T-helper 17 cell (primary cell): ENCODE results near the gene RAB40B. TPM values are rescaled to one million over a fixed set of nuclear protein-coding genes. Genes with fewer than 3 reads are reported as not detected.

Source experiments
- ATAC-seq: fragments of 150-1000 bp; cut with Tn5 transposase; 2 replicates; pipeline ENCODE4 v1.10.0; 2021; ENCODE audit warnings: mild to moderate bottlenecking, moderate library complexity
- DNase-seq, 3 donors: peaks; one replicate each; pipeline versions ENCODE4 v3.0.0 to v3.0.0-alpha.2; 2020 to 2021
- H3K9me3 ChIP-seq: one replicate; pipeline ENCODE4 v1.7.0; 2013; ENCODE audit warnings: low read length, mild to moderate bottlenecking; ENCODE audit not compliant: control insufficient read depth, poor library complexity, severe bottlenecking
- H3K27ac Mint-ChIP-seq: one replicate; pipeline ENCODE4 v1.8.0; 2022; ENCODE audit warnings: mild to moderate bottlenecking, moderate library complexity, mixed read lengths
- H3K27me3 Mint-ChIP-seq: one replicate; pipeline ENCODE4 v1.8.0; 2022; ENCODE audit warnings: mixed read lengths
- H3K36me3 Mint-ChIP-seq: one replicate; pipeline ENCODE4 v1.8.0; 2022; ENCODE audit warnings: low read depth, mixed read lengths
- H3K4me1 Mint-ChIP-seq: one replicate; pipeline ENCODE4 v1.8.0; 2022; ENCODE audit warnings: mild to moderate bottlenecking, mixed read lengths
- H3K4me3 Mint-ChIP-seq: one replicate; pipeline ENCODE4 v1.8.0; 2022; ENCODE audit warnings: mild to moderate bottlenecking, moderate library complexity, mixed read lengths
- total RNA-seq, 4 donors: library from RNA in 2 of 4; stranded (reverse) in 2 of 4; gene quantifications; one replicate each; pipeline ENCODE4 v1.2.3 and lab custom pipeline; 2022 to 2026

The RAB40B gene
- total RNA-seq, 2 donors from 2014 or later: 4.0 to 5.3 TPM

GRCh38 chr17:82633343-82633742 is 65.2 kb downstream of the RAB40B start:
- ATAC-seq: no peak
- H3K9me3 ChIP-seq: no peaks in the 10 kb centered on the region
- Mint-ChIP-seq H3K4me3 (no peak overlapping the region), H3K27me3 (no peaks in the 10 kb centered on the region), H3K36me3 (no peaks in the 10 kb centered on the region), H3K27ac (no peak overlapping the region), H3K4me1 (peaks cover 15% of the 10 kb centered on the region)
- DNase-seq: no peak

GRCh38 chr17:82632451-82632850 is 66.0 kb downstream of the RAB40B start:
- H3K4me3 Mint-ChIP-seq: no peak overlapping the region
- no peaks in the 10 kb centered on the region for H3K9me3 ChIP-seq
- H3K36me3 Mint-ChIP-seq: no peaks in the 10 kb centered on the region
- peaks cover 17% of the 10 kb centered on the region for H3K4me1 Mint-ChIP-seq
- no peak overlapping the region for H3K27ac Mint-ChIP-seq
- ATAC-seq (no peak), DNase-seq (no peak)
- no peaks in the 10 kb centered on the region for H3K27me3 Mint-ChIP-seq

- no peaks in the 10 kb centered on the region for H3K27me3 Mint-ChIP-seq
- H3K4me3 Mint-ChIP-seq: no peak overlapping the region
- no peak for DNase-seq
- H3K27ac Mint-ChIP-seq: no peak overlapping the region
- H3K4me1 Mint-ChIP-seq: peaks cover 18% of the 10 kb centered on the region
- no peaks in the 10 kb centered on the region for H3K9me3 ChIP-seq
- ATAC-seq: no peak
- no peaks in the 10 kb centered on the region for H3K36me3 Mint-ChIP-seq
Measured at GRCh38 chr17:82631544-82631943, 67.0 kb downstream of the RAB40B start.

GRCh38 chr17:82630212-82630611 is 68.3 kb downstream of the RAB40B start:
- H3K4me3 Mint-ChIP-seq: no peak overlapping the region
- H3K9me3 ChIP-seq: no peaks in the 10 kb centered on the region
- H3K36me3 Mint-ChIP-seq: no peaks in the 10 kb centered on the region
- peaks cover 18% of the 10 kb centered on the region for H3K4me1 Mint-ChIP-seq
- no peaks in the 10 kb centered on the region for H3K27me3 Mint-ChIP-seq
- DNase-seq (no peak), ATAC-seq (no peak)
- peak overlapping the region; percentile 6 for H3K27ac Mint-ChIP-seq

GRCh38 chr17:82629748-82630147 is 68.8 kb downstream of the RAB40B start:
- Mint-ChIP-seq H3K27ac (peak overlapping the region; percentile 74), H3K4me1 (peaks cover 16% of the 10 kb centered on the region), H3K4me3 (no peak overlapping the region), H3K36me3 (no peaks in the 10 kb centered on the region), H3K27me3 (no peaks in the 10 kb centered on the region)
- no peak for DNase-seq
- no peaks in the 10 kb centered on the region for H3K9me3 ChIP-seq
- ATAC-seq: no peak

- H3K4me1 Mint-ChIP-seq: peaks cover 12% of the 10 kb centered on the region
- ATAC-seq (no peak), DNase-seq (no peak)
- H3K36me3 Mint-ChIP-seq: peaks cover 2% of the 10 kb centered on the region
- H3K4me3 Mint-ChIP-seq: no peak overlapping the region
- peak overlapping the region; percentile 9 for H3K27ac Mint-ChIP-seq
- H3K9me3 ChIP-seq: no peaks in the 10 kb centered on the region
- H3K27me3 Mint-ChIP-seq: no peaks in the 10 kb centered on the region
Measured at GRCh38 chr17:82627405-82627804, 71.1 kb downstream of the RAB40B start.

- H3K27me3 Mint-ChIP-seq: no peaks in the 10 kb centered on the region
- H3K4me1 Mint-ChIP-seq: peaks cover 7% of the 10 kb centered on the region
- ATAC-seq: no peak
- H3K27ac Mint-ChIP-seq: no peak overlapping the region
- peaks cover 2% of the 10 kb centered on the region for H3K36me3 Mint-ChIP-seq
- DNase-seq: no peak
- no peaks in the 10 kb centered on the region for H3K9me3 ChIP-seq
- H3K4me3 Mint-ChIP-seq: no peak overlapping the region
Measured at GRCh38 chr17:82623707-82624106, 74.8 kb downstream of the RAB40B start.

GRCh38 chr17:82619641-82620040 is 78.9 kb downstream of the RAB40B start:
- no peak overlapping the region for H3K4me3 Mint-ChIP-seq
- H3K27me3 Mint-ChIP-seq: no peaks in the 10 kb centered on the region
- ATAC-seq: no peak
- peaks cover 4% of the 10 kb centered on the region for H3K4me1 Mint-ChIP-seq
- H3K27ac Mint-ChIP-seq: peak overlapping the region; percentile 54
- H3K36me3 Mint-ChIP-seq: peaks cover 2% of the 10 kb centered on the region
- no peak for DNase-seq
- H3K9me3 ChIP-seq: no peaks in the 10 kb centered on the region

- ATAC-seq (no peak), DNase-seq (no peak)
- no peaks in the 10 kb centered on the region for H3K27me3 Mint-ChIP-seq
- H3K36me3 Mint-ChIP-seq: peaks cover 2% of the 10 kb centered on the region
- no peak overlapping the region for H3K4me3 Mint-ChIP-seq
- peaks cover 4% of the 10 kb centered on the region for H3K4me1 Mint-ChIP-seq
- H3K27ac Mint-ChIP-seq: peak overlapping the region; percentile 54
- H3K9me3 ChIP-seq: no peaks in the 10 kb centered on the region
Measured at GRCh38 chr17:82619211-82619610, 79.3 kb downstream of the RAB40B start.

- no peak for DNase-seq
- Mint-ChIP-seq H3K27me3 (no peaks in the 10 kb centered on the region), H3K36me3 (no peaks in the 10 kb centered on the region), H3K4me3 (no peak overlapping the region), H3K27ac (no peak overlapping the region), H3K4me1 (peaks cover 4% of the 10 kb centered on the region)
- no peaks in the 10 kb centered on the region for H3K9me3 ChIP-seq
- no peak for ATAC-seq
Measured at GRCh38 chr17:82616021-82616711, 82.3 kb downstream of the RAB40B start.

- no peaks in the 10 kb centered on the region for H3K27me3 Mint-ChIP-seq
- ATAC-seq: peak; percentile 28
- no peak for DNase-seq
- no peak overlapping the region for H3K4me3 Mint-ChIP-seq
- peaks cover 4% of the 10 kb centered on the region for H3K4me1 Mint-ChIP-seq
- no peaks in the 10 kb centered on the region for H3K9me3 ChIP-seq
- H3K36me3 Mint-ChIP-seq: no peaks in the 10 kb centered on the region
- H3K27ac Mint-ChIP-seq: no peak overlapping the region
Measured at GRCh38 chr17:82615084-82616020, 83.1 kb downstream of the RAB40B start.

- H3K9me3 ChIP-seq: no peaks in the 10 kb centered on the region
- peak overlapping the region; percentile 39 for H3K27ac Mint-ChIP-seq
- no peak for ATAC-seq
- DNase-seq: no peak
- no peak overlapping the region for H3K4me3 Mint-ChIP-seq
- H3K36me3 Mint-ChIP-seq: peaks cover 4% of the 10 kb centered on the region
- peaks cover 6% of the 10 kb centered on the region for H3K4me1 Mint-ChIP-seq
- no peaks in the 10 kb centered on the region for H3K27me3 Mint-ChIP-seq
Measured at GRCh38 chr17:82614095-82614631, 84.3 kb downstream of the RAB40B start.

- no peaks in the 10 kb centered on the region for H3K27me3 Mint-ChIP-seq
- H3K9me3 ChIP-seq: no peaks in the 10 kb centered on the region
- DNase-seq: no peak
- peaks cover 4% of the 10 kb centered on the region for H3K36me3 Mint-ChIP-seq
- peaks cover 7% of the 10 kb centered on the region for H3K4me1 Mint-ChIP-seq
- ATAC-seq: peak; percentile 21
- no peak overlapping the region for H3K4me3 Mint-ChIP-seq
- peak overlapping the region; percentile 39 for H3K27ac Mint-ChIP-seq
Measured at GRCh38 chr17:82613283-82614094, 85.0 kb downstream of the RAB40B start.
